SKM-1 (cell line): ENCODE data around the gene LRP1B.
"Not testable (repeated sequence)": the region's sequence is repeated elsewhere in the genome, so short reads cannot be mapped to it uniquely, and the experiment has no call there.

Experiments used
- DNase-seq: peaks from one replicate; lab custom pipeline; 2025; ENCODE audit not compliant: unreplicated experiment; lab: John Stamatoyannopoulos, UW

Gene LRP1B

DNA sequence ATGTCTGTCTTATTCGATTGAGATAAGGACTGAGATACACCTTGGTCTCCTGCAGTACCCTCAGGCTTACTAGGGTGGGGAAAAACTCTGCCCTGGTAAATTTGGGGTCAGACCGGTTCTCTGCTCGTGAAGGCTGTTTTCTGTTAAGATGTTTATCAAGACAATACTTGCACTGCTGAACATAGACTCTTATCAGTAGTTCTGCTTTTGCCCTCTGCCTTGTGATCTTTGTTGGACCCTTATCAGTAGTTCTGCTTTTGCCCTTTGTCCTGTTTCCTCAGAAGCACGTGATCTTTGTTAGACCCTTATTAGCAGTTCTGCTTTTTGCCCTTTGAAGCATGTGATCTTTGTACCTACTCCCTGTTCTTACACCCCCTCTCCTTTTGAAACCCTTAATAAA, 1715.8 kb downstream of the LRP1B start:
- not testable (repeated sequence) for DNase-seq

DNA sequence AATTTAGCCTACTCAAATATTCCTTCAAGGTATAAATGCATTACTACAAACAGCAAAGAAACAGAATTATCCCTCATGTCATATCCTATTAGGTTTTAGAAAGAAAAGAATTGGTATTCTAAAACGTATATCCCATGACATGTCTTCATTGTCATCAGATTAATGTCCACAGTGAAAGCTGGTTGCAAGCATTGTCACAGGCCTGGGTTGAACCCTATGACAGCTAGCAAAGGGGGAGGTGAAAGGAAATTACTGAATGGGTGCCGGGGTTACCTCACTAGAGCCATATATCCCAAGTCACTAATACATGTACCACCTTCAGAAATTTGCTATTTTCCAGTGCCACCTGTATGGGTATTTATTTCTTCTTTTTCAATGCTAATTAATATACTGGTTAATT, 1720.1 kb downstream of the LRP1B start:
- no peak for DNase-seq

DNA sequence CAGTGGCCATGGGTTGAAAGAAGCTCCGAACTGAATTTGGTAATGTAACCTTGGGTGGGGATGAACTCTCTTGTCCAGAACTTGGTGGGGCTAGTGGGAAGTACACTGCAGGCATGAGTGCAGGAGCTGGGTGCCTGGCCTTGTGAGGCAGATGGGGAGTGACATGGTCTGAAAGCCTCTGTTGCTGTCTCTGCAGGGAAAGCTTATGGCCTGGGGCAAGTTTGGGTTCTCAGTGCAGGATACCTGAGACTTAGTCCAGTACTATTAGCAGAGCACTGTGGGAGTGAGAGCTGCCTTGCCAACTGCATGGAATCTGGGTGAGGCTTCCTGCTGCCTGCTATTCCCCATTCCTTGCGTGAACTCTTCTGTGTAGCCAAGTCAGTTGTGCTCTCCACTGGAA, 1729.8 kb downstream of the LRP1B start:
- DNase-seq: no peak

GRCh38 chr2:140392824-140393223, 1738.0 kb downstream of the LRP1B start:
- no peak for DNase-seq

DNA sequence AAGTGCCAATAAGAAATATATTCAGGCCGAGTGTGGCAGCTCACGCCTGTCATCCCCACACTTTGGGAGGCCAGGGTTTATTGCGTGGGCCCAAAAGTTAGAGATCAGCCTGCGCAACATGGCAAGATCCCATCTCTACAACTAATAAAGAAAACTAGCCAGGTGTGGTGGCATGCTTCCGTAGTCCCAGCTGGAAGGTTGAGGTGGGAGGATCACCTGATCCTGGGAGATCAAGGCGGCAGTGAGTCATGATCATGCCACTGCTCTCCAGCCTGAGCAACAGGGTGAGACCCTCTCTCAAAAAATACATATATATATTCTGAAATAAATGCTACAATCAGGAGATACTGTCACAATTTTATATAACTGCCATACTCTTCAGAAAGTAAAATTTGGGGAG, 1745.9 kb downstream of the LRP1B start:
- no peak for DNase-seq

- no peak for DNase-seq
Observed at GRCh38 chr2:140383781-140384180, 1747.0 kb downstream of the LRP1B start.

DNA sequence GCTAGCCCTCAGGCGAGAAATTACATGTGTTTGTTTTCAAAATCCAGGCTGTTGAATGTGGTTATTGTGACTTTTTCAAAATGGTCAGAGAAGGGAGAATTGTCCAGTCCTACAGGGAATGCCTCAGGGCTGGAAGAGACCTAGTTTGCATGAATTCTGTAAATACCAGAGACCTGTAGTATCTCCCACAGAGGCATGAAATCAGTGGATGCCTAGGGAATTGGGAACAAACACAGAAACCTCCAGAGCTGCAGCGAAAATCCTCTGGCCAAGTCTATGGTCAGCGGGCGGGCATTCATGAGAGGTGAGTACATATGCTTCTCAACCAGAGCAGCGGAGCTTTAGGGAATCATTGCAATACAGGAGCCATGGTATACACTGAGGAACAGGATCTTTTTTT, 1754.1 kb downstream of the LRP1B start:
- no peak for DNase-seq

DNA sequence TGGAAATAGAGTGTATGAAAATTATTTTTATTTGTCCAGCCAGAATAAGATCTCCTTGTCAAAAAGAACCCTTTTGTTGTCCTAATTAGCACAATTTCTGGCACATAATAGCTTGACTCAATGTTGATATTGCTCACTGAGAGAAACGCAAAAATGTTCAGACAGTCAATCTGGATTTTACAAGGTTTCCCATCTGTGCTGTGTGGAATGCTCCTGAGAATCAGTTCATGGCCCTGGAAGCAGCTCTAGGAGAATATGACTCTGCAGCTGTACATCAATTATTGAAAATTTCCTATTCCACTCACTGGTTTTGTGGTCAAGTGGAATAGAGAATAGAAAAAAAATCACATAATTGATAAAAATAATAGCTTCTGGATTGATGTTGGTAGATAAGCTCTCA, 1767.7 kb downstream of the LRP1B start:
- no peak for DNase-seq

DNA sequence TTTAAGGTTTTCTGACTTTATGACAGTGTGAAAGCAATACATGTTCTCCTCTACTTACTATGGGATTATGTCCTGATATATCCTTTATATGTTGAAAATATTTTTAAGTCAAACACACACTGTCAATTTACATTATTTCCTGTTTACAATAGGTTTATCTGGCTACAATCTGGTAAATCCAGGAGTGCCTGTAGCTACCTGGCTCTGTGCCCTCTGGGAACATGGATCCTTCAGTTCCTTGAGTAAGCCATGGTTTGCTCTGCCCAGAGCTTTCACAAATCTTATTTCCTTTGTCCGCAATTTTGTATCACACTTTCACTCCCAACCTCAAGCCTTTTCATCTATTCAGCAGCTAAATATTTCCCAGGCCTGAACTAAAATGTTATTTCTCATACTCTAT, 1768.5 kb downstream of the LRP1B start:
- no peak for DNase-seq

GRCh38 chr2:140359056-140359771, 1771.6 kb downstream of the LRP1B start:
- DNase-seq: no peak

DNA sequence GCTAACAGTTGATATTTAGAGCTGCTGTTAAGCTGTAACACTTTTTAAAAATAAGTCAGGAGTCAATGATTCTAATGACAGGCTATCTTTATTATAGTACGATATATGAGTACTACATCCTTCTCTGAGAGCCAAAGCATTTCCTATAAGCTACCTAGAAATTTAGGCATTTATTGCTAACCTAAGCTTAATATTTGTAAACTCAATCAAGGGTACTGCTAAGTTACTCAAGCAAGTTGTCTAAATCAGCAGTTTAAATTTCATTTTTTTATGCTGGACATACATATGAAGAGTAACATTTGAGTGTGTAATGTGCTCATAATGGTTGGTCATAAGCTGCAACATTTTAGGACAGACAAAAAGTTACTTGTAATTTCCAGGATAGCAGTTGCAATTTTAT, 1774.1 kb downstream of the LRP1B start:
- DNase-seq: no peak

- DNase-seq: no peak
Observed at GRCh38 chr2:140355511-140356090, 1775.2 kb downstream of the LRP1B start.

- DNase-seq: no peak
Observed at GRCh38 chr2:140354544-140354943, 1776.3 kb downstream of the LRP1B start.

- no peak for DNase-seq
Observed at GRCh38 chr2:140353541-140353940, 1777.3 kb downstream of the LRP1B start.

DNA sequence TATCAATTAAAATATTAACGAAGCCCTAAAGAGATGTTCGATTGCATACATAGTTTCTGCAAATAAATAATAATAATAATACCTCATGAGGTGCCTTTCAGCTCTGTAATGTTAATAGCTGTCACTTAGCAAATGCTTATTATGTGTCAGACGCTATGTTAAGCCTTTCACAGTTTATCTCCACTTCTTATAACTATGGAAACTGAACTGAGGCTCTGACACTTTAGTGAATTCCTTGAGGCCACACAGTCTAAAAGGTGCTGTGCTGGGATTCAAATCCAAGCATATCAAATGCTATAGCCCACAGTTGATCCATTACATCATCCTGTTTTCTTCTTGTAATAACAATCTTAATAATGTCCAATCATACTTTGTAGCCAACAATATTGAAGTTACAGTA, 1779.1 kb downstream of the LRP1B start:
- DNase-seq: no peak

- DNase-seq: no peak
Observed at GRCh38 chr2:140349695-140350094, 1781.1 kb downstream of the LRP1B start.

DNA sequence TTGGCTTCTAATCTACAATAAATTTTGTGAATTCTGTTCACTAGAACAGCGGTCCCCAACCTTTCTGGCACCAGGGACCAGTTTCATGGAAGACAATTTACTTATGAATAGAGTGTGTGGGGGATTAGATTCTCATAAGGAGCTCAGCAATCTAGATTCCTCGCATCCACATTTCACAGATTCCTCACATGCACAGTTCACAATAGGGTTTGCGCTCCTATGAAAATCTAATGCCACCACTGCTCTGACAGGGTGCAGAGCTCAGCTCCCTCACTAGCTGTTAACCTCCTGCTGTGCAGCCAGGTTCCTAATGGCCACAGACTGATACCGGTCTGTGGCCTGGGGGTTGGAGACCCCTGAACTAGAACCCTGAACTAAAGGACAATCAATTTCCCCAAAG, 1782.0 kb downstream of the LRP1B start:
- DNase-seq: no peak

DNA sequence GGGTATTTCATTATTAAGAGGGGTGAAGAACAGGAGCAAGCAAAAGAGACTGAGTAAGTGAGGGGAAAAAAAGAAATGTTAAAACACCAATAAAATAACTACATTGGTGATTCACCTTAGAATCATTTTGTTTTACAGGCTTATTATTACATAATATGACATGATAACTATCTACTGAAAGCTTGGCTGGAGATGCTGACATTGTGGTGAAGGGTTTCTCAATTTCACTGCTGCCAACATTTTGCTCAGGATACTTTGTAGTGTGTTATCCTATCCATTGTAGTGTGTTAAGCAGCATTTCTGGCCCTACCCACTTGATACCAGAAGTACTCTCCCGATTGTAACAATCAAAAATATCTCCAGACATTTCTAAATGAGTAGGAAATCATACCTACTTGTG, 1786.0 kb downstream of the LRP1B start:
- DNase-seq: no peak

DNA sequence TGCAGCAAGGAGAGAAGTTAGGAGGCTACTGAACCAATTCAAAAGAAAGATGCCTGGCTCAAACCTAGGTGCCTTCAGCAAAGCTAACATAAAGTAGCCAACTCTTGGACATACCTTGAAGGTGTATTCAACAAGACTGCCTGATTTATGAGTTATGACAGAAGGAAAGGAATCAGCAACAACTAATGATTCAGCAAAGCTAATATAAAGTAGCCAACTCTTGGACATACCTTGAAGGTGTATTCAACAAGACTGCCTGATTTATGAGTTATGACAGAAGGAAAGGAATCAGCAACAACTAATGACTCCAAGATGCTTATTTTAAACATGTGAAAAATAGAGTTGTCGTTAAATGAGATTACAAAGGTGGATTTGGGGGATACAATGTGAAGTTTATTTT, 1786.5 kb downstream of the LRP1B start:
- not testable (repeated sequence) for DNase-seq

- no peak for DNase-seq
Observed at GRCh38 chr2:140338795-140339194, 1792.0 kb downstream of the LRP1B start.

DNA sequence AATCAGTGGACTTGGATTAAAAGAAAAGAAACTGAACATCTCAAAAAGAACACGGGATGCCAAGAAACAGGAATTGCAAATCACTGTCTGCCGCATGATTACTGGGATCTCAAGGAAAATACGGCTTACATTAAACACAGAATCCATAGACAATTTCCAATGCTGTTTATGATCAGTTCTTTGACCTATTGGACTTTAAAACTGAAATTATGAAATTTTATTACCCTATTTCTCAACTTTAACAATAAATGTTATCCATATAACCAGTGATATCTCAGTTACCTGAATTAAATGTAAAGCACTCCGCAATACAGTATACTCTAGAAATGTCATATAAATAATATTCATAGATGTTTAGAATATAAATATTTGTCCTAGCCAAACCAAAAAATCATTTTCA, 1793.8 kb downstream of the LRP1B start:
- DNase-seq: no peak

GRCh38 chr2:140316345-140316744, 1814.5 kb downstream of the LRP1B start:
- DNase-seq: no peak

GRCh38 chr2:140311905-140312304, 1818.9 kb downstream of the LRP1B start:
- DNase-seq: no peak
